SK-N-SH treated with all-trans-retinoic acid at 6 μM for 48 hours (cell line): ENCODE results near the gene SLC22A4.

ENCODE experiments used
- ATAC-seq: fragments of 200-7000 bp; cut with Tn5 transposase; 3 replicates; pipeline ENCODE4 v1.9.1; 2020; ENCODE audit warnings: mild to moderate bottlenecking, moderate library complexity
- ARNTL ChIP-seq: fragments of 450-650 bp; formaldehyde crosslinking; IDR thresholded peaks from 2 replicates; pipeline ENCODE4 v1.5.0; 2020; ENCODE audit warnings: low read depth, mild to moderate bottlenecking, moderate library complexity, borderline replicate concordance
- BACH2 ChIP-seq: fragments of 250-450 bp; sonication (Bioruptor Pico); IDR thresholded peaks from 2 replicates; pipeline ENCODE4 v1.9.0; 2021; ENCODE audit warnings: mild to moderate bottlenecking, borderline replicate concordance
- CSDC2 ChIP-seq: fragments of 250-450 bp; sonication (Bioruptor Pico); IDR thresholded peaks from 2 replicates; pipeline ENCODE4 v1.5.0; 2020; ENCODE audit warnings: mild to moderate bottlenecking, moderate library complexity
- CSRNP3 ChIP-seq: fragments of 250-450 bp; sonication (Bioruptor Pico); IDR thresholded peaks from 2 replicates; pipeline ENCODE4 v1.5.1; 2021; ENCODE audit warnings: mild to moderate bottlenecking, moderate library complexity
- ESRRG ChIP-seq: fragments of 250-450 bp; sonication (Bioruptor Pico); IDR thresholded peaks from 2 replicates; pipeline ENCODE4 v1.6.1; 2021; ENCODE audit warnings: mild to moderate bottlenecking
- GLIS3 ChIP-seq: fragments of 250-450 bp; sonication (Bioruptor Pico); IDR thresholded peaks from 2 replicates; pipeline ENCODE4 v1.5.0; 2020; ENCODE audit warnings: mild to moderate bottlenecking, moderate library complexity
- ISL1 ChIP-seq: fragments of 250-450 bp; sonication (Bioruptor Pico); IDR thresholded peaks from 2 replicates; pipeline ENCODE4 v2.1.2; 2022; ENCODE audit warnings: mild to moderate bottlenecking, moderate library complexity
- OSR1 ChIP-seq: fragments of 250-450 bp; sonication (Bioruptor Pico); IDR thresholded peaks from 2 replicates; pipeline ENCODE4 v1.8.0; 2022; ENCODE audit warnings: moderate library complexity, mild to moderate bottlenecking, inconsistent platforms
- PATZ1 ChIP-seq: fragments of 250-450 bp; sonication (Bioruptor Pico); IDR thresholded peaks from 2 replicates; pipeline ENCODE4 v1.8.0; 2020; ENCODE audit warnings: mild to moderate bottlenecking, moderate library complexity, borderline replicate concordance
- PPARA ChIP-seq: fragments of 250-450 bp; sonication (Bioruptor Pico); IDR thresholded peaks from 2 replicates; pipeline ENCODE4 v1.5.0; 2020; ENCODE audit warnings: mild to moderate bottlenecking, borderline replicate concordance
- RARB ChIP-seq: fragments of 250-450 bp; sonication (Bioruptor Pico); IDR thresholded peaks from 2 replicates; pipeline ENCODE4 v1.8.0; 2021; ENCODE audit warnings: mild to moderate bottlenecking, moderate library complexity
- SNAI2 ChIP-seq: fragments of 250-450 bp; sonication (Bioruptor Pico); IDR thresholded peaks from 2 replicates; pipeline ENCODE4 v1.5.0; 2020; ENCODE audit warnings: mild to moderate bottlenecking, moderate library complexity
- TCF4 ChIP-seq: fragments of 250-450 bp; sonication (Bioruptor Pico); IDR thresholded peaks from 2 replicates; pipeline ENCODE4 v1.8.0; 2021; ENCODE audit warnings: mild to moderate bottlenecking, moderate library complexity, borderline replicate concordance
- TOX ChIP-seq: fragments of 250-450 bp; sonication (Bioruptor Pico); IDR thresholded peaks from 2 replicates; pipeline ENCODE4 v1.8.0; 2021; ENCODE audit warnings: mild to moderate bottlenecking, moderate library complexity, borderline replicate concordance
- TSHZ2 ChIP-seq: fragments of 250-450 bp; sonication (Bioruptor Pico); IDR thresholded peaks from 2 replicates; pipeline ENCODE4 v1.5.0; 2020; ENCODE audit warnings: mild to moderate bottlenecking, moderate library complexity
- ZC3H10 ChIP-seq: fragments of 250-450 bp; sonication (Bioruptor Pico); IDR thresholded peaks from 2 replicates; pipeline ENCODE4 v1.5.1; 2021; ENCODE audit warnings: mild to moderate bottlenecking, moderate library complexity
- ZFP30 ChIP-seq: fragments of 450-650 bp; formaldehyde crosslinking; IDR thresholded peaks from 2 replicates; pipeline ENCODE4 v1.5.0; 2022; ENCODE audit warnings: mild to moderate bottlenecking, moderate library complexity
- ZNF565 ChIP-seq: fragments of 450-650 bp; formaldehyde crosslinking; conservative IDR thresholded peaks from 2 replicates; pipeline ENCODE4 v1.5.0; 2020; ENCODE audit warnings: low read depth, mild to moderate bottlenecking, moderate library complexity
- ZNF70 ChIP-seq: fragments of 450-650 bp; formaldehyde crosslinking; IDR thresholded peaks from 2 replicates; pipeline ENCODE4 v1.5.0; 2020; ENCODE audit warnings: mild to moderate bottlenecking, moderate library complexity
- ZNF8 ChIP-seq: fragments of 450-650 bp; formaldehyde crosslinking; IDR thresholded peaks from 2 replicates; pipeline ENCODE4 v1.5.0; 2020; ENCODE audit warnings: mild to moderate bottlenecking, moderate library complexity
- TF ChIP-seq, protein P1 (sequence below): fragments of 250-450 bp; sonication (Bioruptor Pico); IDR thresholded peaks from 2 replicates; pipeline ENCODE4 v1.8.0; 2021; ENCODE audit warnings: low read depth, mild to moderate bottlenecking, moderate library complexity, borderline replicate concordance
- TF ChIP-seq, protein P2 (sequence below): fragments of 250-450 bp; sonication (Bioruptor Pico); IDR thresholded peaks from 2 replicates; pipeline ENCODE4 v1.5.1; 2020; ENCODE audit warnings: low read depth, mild to moderate bottlenecking, moderate library complexity

SLC22A4 gene

GRCh38 chr5:132342291-132343180 is 48.3 kb downstream of the SLC22A4 start:
- no peak for TF ChIP-seq TOX (CRISPR knock-in tag)
- no peak for TF ChIP-seq PPARA (CRISPR knock-in tag)
- no peak for TF ChIP-seq SNAI2 (CRISPR knock-in tag)
- no peak for TF ChIP-seq GLIS3

DNA sequence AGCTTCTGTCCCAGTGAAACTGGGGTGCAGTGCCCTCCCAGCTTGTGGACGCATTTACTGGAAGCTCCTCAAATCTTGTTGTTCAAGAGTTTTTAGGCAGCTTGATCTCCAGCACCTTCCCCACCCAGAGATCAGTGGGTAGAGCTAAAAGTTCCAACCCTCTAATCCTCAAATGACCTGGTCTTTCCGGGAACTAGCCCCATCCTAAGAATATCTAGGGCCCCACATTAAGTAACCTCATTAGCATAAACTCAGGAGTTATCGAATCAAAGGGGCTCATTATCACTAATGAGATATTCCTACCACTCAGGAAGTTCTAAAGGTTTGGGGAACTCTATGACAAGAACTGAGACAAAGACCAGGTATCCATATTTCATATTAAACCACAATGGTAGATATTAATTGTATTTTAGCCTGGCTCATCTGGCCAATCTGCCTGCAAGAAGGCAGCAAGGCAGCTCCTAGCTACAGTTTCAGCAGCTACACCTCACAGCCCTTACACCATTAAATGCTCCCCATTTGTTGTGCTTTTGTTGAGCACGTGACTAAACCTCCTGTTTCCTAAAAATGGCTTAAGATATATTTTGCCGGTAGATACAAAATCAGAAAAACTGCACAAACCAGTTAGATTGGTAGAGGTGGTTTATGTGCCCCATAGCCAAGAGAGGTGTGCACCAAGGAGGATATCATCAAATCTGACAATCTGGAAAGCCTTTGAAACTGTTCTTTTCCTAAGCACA is 50.8 kb downstream of the SLC22A4 start:
- no peak for ATAC-seq
- no peak for TF ChIP-seq CSRNP3 (CRISPR knock-in tag)
- TF ChIP-seq TOX (CRISPR knock-in tag), result no peak
- no peak for TF ChIP-seq OSR1 (CRISPR knock-in tag)
- TF ChIP-seq ZFP30 (CRISPR knock-in tag), result no peak
- no peak for TF ChIP-seq ESRRG (CRISPR knock-in tag)
- no peak for TF ChIP-seq TCF4 (CRISPR knock-in tag)
- TF ChIP-seq ARNTL, result no peak

More at GRCh38 chr5:132342291-132343180, 48.3 kb downstream of the SLC22A4 start:
- ATAC-seq, result no peak

DNA sequence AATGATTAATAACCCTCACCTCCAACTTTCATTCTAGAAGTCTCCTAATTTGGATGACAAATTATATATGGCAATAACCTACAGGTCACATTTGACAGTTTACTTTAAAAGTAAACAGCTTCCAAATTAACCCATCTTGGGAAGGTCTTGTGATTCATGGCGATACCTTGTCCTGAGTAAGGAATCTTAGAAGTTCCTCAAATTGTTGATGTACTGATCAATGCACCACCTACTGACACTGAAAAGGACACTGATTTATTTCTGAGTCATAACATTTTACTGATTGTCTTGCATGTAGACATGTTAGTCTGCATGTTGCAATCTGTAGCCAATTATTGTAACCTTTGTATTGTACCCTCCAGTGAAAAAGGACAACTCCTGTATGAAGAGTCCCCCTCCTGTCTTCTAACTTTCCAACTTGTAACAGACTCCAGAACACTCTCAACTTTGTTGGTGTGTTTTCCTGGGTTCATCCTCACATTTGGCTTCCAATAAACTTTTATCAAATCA is 59.3 kb downstream of the SLC22A4 start:
- no peak for TF ChIP-seq ZFP30 (CRISPR knock-in tag)
- no peak for TF ChIP-seq SNAI2 (CRISPR knock-in tag)
- no peak for TF ChIP-seq ZNF70
- no peak for TF ChIP-seq OSR1 (CRISPR knock-in tag)
- no peak for TF ChIP-seq TSHZ2 (CRISPR knock-in tag)
- no peak for TF ChIP-seq PATZ1
- no peak for TF ChIP-seq CSDC2
- TF ChIP-seq, protein P1, sequence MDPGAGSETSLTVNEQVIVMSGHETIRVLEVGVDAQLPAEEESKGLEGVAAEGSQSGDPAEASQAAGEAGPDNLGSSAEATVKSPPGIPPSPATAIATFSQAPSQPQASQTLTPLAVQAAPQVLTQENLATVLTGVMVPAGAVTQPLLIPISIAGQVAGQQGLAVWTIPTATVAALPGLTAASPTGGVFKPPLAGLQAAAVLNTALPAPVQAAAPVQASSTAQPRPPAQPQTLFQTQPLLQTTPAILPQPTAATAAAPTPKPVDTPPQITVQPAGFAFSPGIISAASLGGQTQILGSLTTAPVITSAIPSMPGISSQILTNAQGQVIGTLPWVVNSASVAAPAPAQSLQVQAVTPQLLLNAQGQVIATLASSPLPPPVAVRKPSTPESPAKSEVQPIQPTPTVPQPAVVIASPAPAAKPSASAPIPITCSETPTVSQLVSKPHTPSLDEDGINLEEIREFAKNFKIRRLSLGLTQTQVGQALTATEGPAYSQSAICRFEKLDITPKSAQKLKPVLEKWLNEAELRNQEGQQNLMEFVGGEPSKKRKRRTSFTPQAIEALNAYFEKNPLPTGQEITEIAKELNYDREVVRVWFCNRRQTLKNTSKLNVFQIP (CRISPR knock-in tag), result no peak
- no peak for TF ChIP-seq ZNF8 (CRISPR knock-in tag)
- TF ChIP-seq, protein P2, sequence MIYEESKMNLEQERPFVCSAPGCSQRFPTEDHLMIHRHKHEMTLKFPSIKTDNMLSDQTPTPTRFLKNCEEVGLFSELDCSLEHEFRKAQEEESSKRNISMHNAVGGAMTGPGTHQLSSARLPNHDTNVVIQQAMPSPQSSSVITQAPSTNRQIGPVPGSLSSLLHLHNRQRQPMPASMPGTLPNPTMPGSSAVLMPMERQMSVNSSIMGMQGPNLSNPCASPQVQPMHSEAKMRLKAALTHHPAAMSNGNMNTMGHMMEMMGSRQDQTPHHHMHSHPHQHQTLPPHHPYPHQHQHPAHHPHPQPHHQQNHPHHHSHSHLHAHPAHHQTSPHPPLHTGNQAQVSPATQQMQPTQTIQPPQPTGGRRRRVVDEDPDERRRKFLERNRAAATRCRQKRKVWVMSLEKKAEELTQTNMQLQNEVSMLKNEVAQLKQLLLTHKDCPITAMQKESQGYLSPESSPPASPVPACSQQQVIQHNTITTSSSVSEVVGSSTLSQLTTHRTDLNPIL (CRISPR knock-in tag), result no peak
- no peak for TF ChIP-seq GLIS3
- no peak for TF ChIP-seq PPARA (CRISPR knock-in tag)
- TF ChIP-seq ARNTL, result no peak
- TF ChIP-seq BACH2 (CRISPR knock-in tag), result no peak
- TF ChIP-seq ZC3H10, result no peak
- TF ChIP-seq CSRNP3 (CRISPR knock-in tag), result no peak
- TF ChIP-seq RARB (CRISPR knock-in tag), result no peak
- no peak for TF ChIP-seq ISL1 (CRISPR knock-in tag)
- TF ChIP-seq ZNF565 (CRISPR knock-in tag), result no peak
- ATAC-seq, result no peak
